Uterus (tissue), 4 donors: ENCODE measurements around the gene PHF12. TPM values are rescaled to one million over a fixed set of nuclear protein-coding genes. Genes with fewer than 3 reads are reported as not detected.

Experiments
- DNase-seq, 2 donors: peaks; one replicate each; pipeline ENCODE4 v3.0.0-alpha.2; 2019 to 2020
- H3K27ac ChIP-seq, 2 donors: fragments of 200-600 bp; sonication (generic); 1 replicate in 1 of 2; 2 replicates in 1 of 2; pipeline ENCODE4 v1.5.1; 2016 to 2018
- H3K27me3 ChIP-seq, 2 donors: fragments of 200-600 bp; sonication (generic); one replicate each; pipeline ENCODE4 v1.5.1; 2018 to 2019; ENCODE audit warnings: control low read depth in 1 of 2
- H3K36me3 ChIP-seq, 2 donors: fragments of 200-600 bp; sonication (generic); one replicate each; pipeline ENCODE4 v1.5.1; 2019; ENCODE audit warnings: control low read depth in 1 of 2
- H3K4me1 ChIP-seq, 2 donors: fragments of 200-600 bp; sonication (generic); one replicate each; pipeline ENCODE4 v1.5.1; 2018 to 2019; ENCODE audit warnings: control low read depth in 1 of 2
- H3K4me3 ChIP-seq, 2 donors: fragments of 200-600 bp; sonication (generic); 1 replicate in 1 of 2; 2 replicates in 1 of 2; pipeline ENCODE4 v1.5.1; 2018 to 2019; ENCODE audit warnings: mild to moderate bottlenecking in 1 of 2
- H3K9me3 ChIP-seq, 2 donors: fragments of 200-600 bp; sonication (generic); one replicate each; pipeline ENCODE4 v1.5.1; 2019; ENCODE audit warnings: control low read depth in 1 of 2
- CTCF ChIP-seq, 4 experiments: fragments of 200-600 bp in 2 of 4; fragments of 450-650 bp in 2 of 4; sonication (generic) in 2 of 4; IDR thresholded peaks; one replicate each; pipeline ENCODE4 v1.5.1; 2016 to 2019; ENCODE audit warnings: antibody characterized with exemption in 4 of 4, mild to moderate bottlenecking in 2 of 4, moderate library complexity in 1 of 4
- POLR2A ChIP-seq, 2 donors: fragments of 450-650 bp; IDR thresholded peaks; one replicate each; pipeline ENCODE4 v1.6.1; 2016; ENCODE audit warnings: antibody characterized with exemption in 2 of 2, mild to moderate bottlenecking in 1 of 2, moderate library complexity in 1 of 2
- intact Hi-C: fragments of 100-400 bp; cut with DNase I; formaldehyde crosslinking; loops from one replicate; pipeline ENCODE4 v1.15.1; 2023; ENCODE audit warnings: low total_unique reads
- total RNA-seq, 4 donors: library from RNA; depleted of rRNA in 3 of 4; stranded (reverse); fragments of >200 nt in 3 of 4; gene quantifications; one replicate each; pipeline versions ENCODE4 v1.1.0 to v1.2.4, GENCODE V29; 2014 to 2023
- donor health status: DM: yes; HTN: yes; CAD: no.

Gene PHF12
- total RNA-seq, 4 donors from 2014 or later: 22.1 to 78.4 (median 55.2) TPM

- intact Hi-C loops: no loop called here
- TF ChIP-seq POLR2A (IDR thresholded peaks at IDR 0.05): no peak
- no peak for TF ChIP-seq CTCF (IDR thresholded peaks at IDR 0.05)
Observed at GRCh38 chr17:28989028-28989427, 37.7 kb upstream of the PHF12 start.

GRCh38 chr17:28988475-28988874, 37.2 kb upstream of the PHF12 start:
- Histone ChIP-seq H3K27me3 (no peaks in the 10 kb centered on the region), H3K27ac (no peak overlapping the region), H3K4me3 (no peak overlapping the region), H3K9me3 (no peaks in the 10 kb centered on the region), H3K36me3 (no peaks in the 10 kb centered on the region), H3K4me1 (no peaks in the 10 kb centered on the region)
- DNase-seq: no peak
- TF ChIP-seq CTCF (IDR thresholded peaks at IDR 0.05) (no peak), POLR2A (IDR thresholded peaks at IDR 0.05) (no peak)
- intact Hi-C loops: no loop called here

More at GRCh38 chr17:28989028-28989427, 37.7 kb upstream of the PHF12 start:
- Histone ChIP-seq H3K36me3 (no peaks in the 10 kb centered on the region), H3K27me3 (no peaks in the 10 kb centered on the region), H3K4me1 (no peaks in the 10 kb centered on the region), H3K4me3 (no peak overlapping the region), H3K27ac (no peak overlapping the region), H3K9me3 (no peaks in the 10 kb centered on the region)
- no peak for DNase-seq

GRCh38 chr17:28986714-28987655, 35.7 kb upstream of the PHF12 start:
- H3K4me3 ChIP-seq: no peak overlapping the region
- no peak for TF ChIP-seq CTCF (IDR thresholded peaks at IDR 0.05)
- TF ChIP-seq POLR2A (IDR thresholded peaks at IDR 0.05): no peak
- DNase-seq: no peak
- no peak overlapping the region for H3K27ac ChIP-seq
- H3K27me3 ChIP-seq: no peaks in the 10 kb centered on the region
- H3K9me3 ChIP-seq: no peaks in the 10 kb centered on the region
- no peaks in the 10 kb centered on the region for H3K4me1 ChIP-seq
- H3K36me3 ChIP-seq: no peaks in the 10 kb centered on the region
- intact Hi-C loops: no loop called here

- no peaks in the 10 kb centered on the region for H3K27me3 ChIP-seq
- no peak overlapping the region for H3K4me3 ChIP-seq
- DNase-seq: no peak
- no peaks in the 10 kb centered on the region for H3K4me1 ChIP-seq
- H3K9me3 ChIP-seq: no peaks in the 10 kb centered on the region
- H3K36me3 ChIP-seq: no peaks in the 10 kb centered on the region
- no peak overlapping the region for H3K27ac ChIP-seq
- no peak for TF ChIP-seq CTCF (IDR thresholded peaks at IDR 0.05)
- TF ChIP-seq POLR2A (IDR thresholded peaks at IDR 0.05): no peak
- intact Hi-C loops: no loop called here
Observed at GRCh38 chr17:28985950-28986713, 34.8 kb upstream of the PHF12 start.
